ENCODE measurements around the gene SCNN1B.

Gene SCNN1B

DNA sequence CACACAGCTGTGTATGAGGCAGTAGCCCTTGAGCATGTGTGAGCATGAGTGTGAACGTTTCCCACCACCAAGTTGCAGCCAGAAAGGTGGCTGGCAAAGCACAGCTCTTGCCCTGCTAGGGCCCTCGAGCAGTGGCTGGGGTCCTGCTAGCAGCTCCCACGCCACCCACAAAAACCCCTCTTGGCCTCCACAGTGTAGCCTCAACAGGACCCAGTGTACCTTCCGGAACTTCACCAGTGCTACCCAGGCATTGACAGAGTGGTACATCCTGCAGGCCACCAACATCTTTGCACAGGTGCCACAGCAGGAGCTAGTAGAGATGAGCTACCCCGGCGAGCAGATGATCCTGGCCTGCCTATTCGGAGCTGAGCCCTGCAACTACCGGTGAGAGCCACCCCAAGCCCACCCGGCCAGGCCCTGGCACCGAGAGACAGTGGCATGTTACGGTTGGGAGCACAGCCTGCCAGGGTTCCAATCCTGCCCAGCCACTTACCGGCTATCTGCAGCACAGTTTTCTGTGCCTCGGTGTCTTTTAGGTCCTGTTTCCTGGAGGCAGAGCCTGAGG, 53.1 kb downstream of the SCNN1B start:
- no peaks in the 10 kb centered on the region; a peak in 1 of 3 replicates for H3K36me3 ChIP-seq (ENCODE audit: control insufficient read depth in 2 of 2, insufficient read depth in 1 of 2, low read length in 2 of 2)
- no peaks in the 10 kb centered on the region for H3K4me1 ChIP-seq (ENCODE audit: control insufficient read depth, insufficient read depth, low read length)
- no peak overlapping the region for H3K27ac ChIP-seq (ENCODE audit: extremely low read depth, low read depth, low read length)
- H3K9me3 ChIP-seq (ENCODE audit: control insufficient read depth, insufficient read depth, low read depth, low read length), result no peaks in the 10 kb centered on the region
- ChIA-PET CTCF (interaction anchor here (0.5 to 1.7 kb wide), 5 partner anchors 20 to 241 kb away, joined by 3 to 5 read pairs (median 3); partner anchors contain the start of gene NDUFAB1), POLR2A (interaction anchor here (0.5 kb wide), 1 partner anchor 24 kb away, joined by 4 read pairs; no protein-coding TSS in a partner anchor)
- no peak overlapping the region for H3K4me3 ChIP-seq (ENCODE audit: low read depth, low read length)
- TF ChIP-seq ZFP41 (tag by site-specific recombination; IDR thresholded peaks at IDR 0.05; ENCODE audit: borderline replicate concordance), result no peak
- no peak for TF ChIP-seq PRDM1 (tag by site-specific recombination; IDR thresholded peaks at IDR 0.05)
- TF ChIP-seq ZNF121 (tag by site-specific recombination; IDR thresholded peaks at IDR 0.05), result no peak
- TF ChIP-seq, protein P1, sequence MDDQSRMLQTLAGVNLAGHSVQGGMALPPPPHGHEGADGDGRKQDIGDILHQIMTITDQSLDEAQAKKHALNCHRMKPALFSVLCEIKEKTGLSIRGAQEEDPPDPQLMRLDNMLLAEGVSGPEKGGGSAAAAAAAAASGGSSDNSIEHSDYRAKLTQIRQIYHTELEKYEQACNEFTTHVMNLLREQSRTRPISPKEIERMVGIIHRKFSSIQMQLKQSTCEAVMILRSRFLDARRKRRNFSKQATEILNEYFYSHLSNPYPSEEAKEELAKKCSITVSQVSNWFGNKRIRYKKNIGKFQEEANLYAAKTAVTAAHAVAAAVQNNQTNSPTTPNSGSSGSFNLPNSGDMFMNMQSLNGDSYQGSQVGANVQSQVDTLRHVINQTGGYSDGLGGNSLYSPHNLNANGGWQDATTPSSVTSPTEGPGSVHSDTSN (CRISPR knock-in tag; IDR thresholded peaks at IDR 0.05), result no peak
- no peak for TF ChIP-seq ZNF426 (tag by site-specific recombination; IDR thresholded peaks at IDR 0.05)
- no peak for TF ChIP-seq KLF9 (tag by site-specific recombination; IDR thresholded peaks at IDR 0.05; ENCODE audit: low read depth)
- TF ChIP-seq ZNF37A (tag by site-specific recombination; IDR thresholded peaks at IDR 0.05), result no peak
- TF ChIP-seq ZNF677 (tag by site-specific recombination; IDR thresholded peaks at IDR 0.05), result no peak
- TF ChIP-seq ZNF664 (tag by site-specific recombination; IDR thresholded peaks at IDR 0.05), result no peak
- no peak for TF ChIP-seq SETDB1 (IDR thresholded peaks at IDR 0.05; ENCODE audit: insufficient read length, low read length)

- H3K27ac ChIP-seq (ENCODE audit: extremely low read depth, low read depth, low read length), result no peak overlapping the region
- H3K4me3 ChIP-seq (ENCODE audit: low read depth, low read length), result no peak overlapping the region
- ChIA-PET CTCF (interaction anchor here (0.6 kb wide), 1 partner anchor 27 kb away, joined by 4 read pairs; no protein-coding TSS in a partner anchor), POLR2A (no interaction called here)
- no peaks in the 10 kb centered on the region; a peak in 1 of 3 replicates for H3K36me3 ChIP-seq (ENCODE audit: control insufficient read depth in 2 of 2, insufficient read depth in 1 of 2, low read length in 2 of 2)
- no peaks in the 10 kb centered on the region for H3K9me3 ChIP-seq (ENCODE audit: control insufficient read depth, insufficient read depth, low read depth, low read length)
- no peaks in the 10 kb centered on the region for H3K4me1 ChIP-seq (ENCODE audit: control insufficient read depth, insufficient read depth, low read length)
- no peak for TF ChIP-seq GFI1B (tag by site-specific recombination; IDR thresholded peaks at IDR 0.05)
- TF ChIP-seq ZFHX2 (tag by site-specific recombination; conservative IDR thresholded peaks at IDR 0.05), result no peak
- no peak for TF ChIP-seq ZNF157 (tag by site-specific recombination; IDR thresholded peaks at IDR 0.05)
- TF ChIP-seq ZNF324 (tag by site-specific recombination; IDR thresholded peaks at IDR 0.05), result no peak
- TF ChIP-seq ZXDB (tag by site-specific recombination; IDR thresholded peaks at IDR 0.05), result no peak
- no peak for TF ChIP-seq ZNF2 (tag by site-specific recombination; IDR thresholded peaks at IDR 0.05)
- no peak for TF ChIP-seq ZNF223 (tag by site-specific recombination; IDR thresholded peaks at IDR 0.05)
- TF ChIP-seq ZNF391 (tag by site-specific recombination; IDR thresholded peaks at IDR 0.05; ENCODE audit: borderline replicate concordance, low read depth), result no peak
- no peak for TF ChIP-seq ZBTB8A (tag by site-specific recombination; IDR thresholded peaks at IDR 0.05)
- no peak for TF ChIP-seq ZNF10 (tag by site-specific recombination; IDR thresholded peaks at IDR 0.05)
- no peak for TF ChIP-seq ZNF664 (tag by site-specific recombination; IDR thresholded peaks at IDR 0.05)
- TF ChIP-seq ZNF214 (tag by site-specific recombination; IDR thresholded peaks at IDR 0.05; ENCODE audit: borderline replicate concordance), result no peak
- TF ChIP-seq, protein P2, sequence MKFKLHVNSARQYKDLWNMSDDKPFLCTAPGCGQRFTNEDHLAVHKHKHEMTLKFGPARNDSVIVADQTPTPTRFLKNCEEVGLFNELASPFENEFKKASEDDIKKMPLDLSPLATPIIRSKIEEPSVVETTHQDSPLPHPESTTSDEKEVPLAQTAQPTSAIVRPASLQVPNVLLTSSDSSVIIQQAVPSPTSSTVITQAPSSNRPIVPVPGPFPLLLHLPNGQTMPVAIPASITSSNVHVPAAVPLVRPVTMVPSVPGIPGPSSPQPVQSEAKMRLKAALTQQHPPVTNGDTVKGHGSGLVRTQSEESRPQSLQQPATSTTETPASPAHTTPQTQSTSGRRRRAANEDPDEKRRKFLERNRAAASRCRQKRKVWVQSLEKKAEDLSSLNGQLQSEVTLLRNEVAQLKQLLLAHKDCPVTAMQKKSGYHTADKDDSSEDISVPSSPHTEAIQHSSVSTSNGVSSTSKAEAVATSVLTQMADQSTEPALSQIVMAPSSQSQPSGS (tag by site-specific recombination; IDR thresholded peaks at IDR 0.05; ENCODE audit: low read depth), result no peak
These were observed 54.8 kb downstream of the SCNN1B start for GRCh38 chr16:23356941-23357340.

All from HEK293 (cell line).